ENCODE results near the gene ADAMTSL3.
A peak's percentile ranks its signal among the peaks of the same experiment; 100 is the strongest.

The ADAMTSL3 gene

GRCh38 chr15:83816124-83816883 lies 162.4 kb downstream of the ADAMTSL3 start:
- no peak for DNase-seq (ENCODE audit: low read depth in 2 of 2)

GRCh38 chr15:83818591-83818990 lies 164.7 kb downstream of the ADAMTSL3 start:
- no peak for DNase-seq (ENCODE audit: low read depth in 2 of 2)

- no peak for DNase-seq (ENCODE audit: low read depth in 2 of 2)
Observed at GRCh38 chr15:83830381-83830780, 176.5 kb downstream of the ADAMTSL3 start.

- DNase-seq (ENCODE audit: low read depth in 2 of 2), result no peak
Observed at GRCh38 chr15:83833569-83833968, 179.6 kb downstream of the ADAMTSL3 start.

- DNase-seq (ENCODE audit: low read depth in 2 of 2), result no peak
Observed at GRCh38 chr15:83835479-83835878, 181.6 kb downstream of the ADAMTSL3 start.

- DNase-seq (ENCODE audit: low read depth in 2 of 2), result no peak
Observed at GRCh38 chr15:83837945-83838571, 184.1 kb downstream of the ADAMTSL3 start.

GRCh38 chr15:83838763-83839162 lies 184.8 kb downstream of the ADAMTSL3 start:
- DNase-seq (ENCODE audit: low read depth in 2 of 2), result no peak

GRCh38 chr15:83842281-83842680 lies 188.4 kb downstream of the ADAMTSL3 start:
- no peak for DNase-seq (ENCODE audit: low read depth in 2 of 2)

- DNase-seq (ENCODE audit: low read depth in 2 of 2), result peak; percentile 42 to 49
Observed at GRCh38 chr15:83843471-83843871, 189.5 kb downstream of the ADAMTSL3 start.

- peak in 1 of 2 experiments; percentile 24 for DNase-seq (ENCODE audit: low read depth in 2 of 2)
Observed at GRCh38 chr15:83844742-83845141, 190.8 kb downstream of the ADAMTSL3 start.

GRCh38 chr15:83845230-83845629 lies 191.3 kb downstream of the ADAMTSL3 start:
- DNase-seq (ENCODE audit: low read depth in 2 of 2), result peak in 1 of 2 experiments; percentile 36

- DNase-seq (ENCODE audit: low read depth in 2 of 2), result peak; percentile 14 to 24
Observed at GRCh38 chr15:83846847-83847246, 192.9 kb downstream of the ADAMTSL3 start.

- DNase-seq (ENCODE audit: low read depth in 2 of 2), result peak; percentile 60
Observed at GRCh38 chr15:83848315-83849050, 194.6 kb downstream of the ADAMTSL3 start.

GRCh38 chr15:83850015-83850414 lies 196.1 kb downstream of the ADAMTSL3 start:
- DNase-seq (ENCODE audit: low read depth in 2 of 2), result no peak

GRCh38 chr15:83850501-83851245 lies 196.8 kb downstream of the ADAMTSL3 start:
- DNase-seq (ENCODE audit: low read depth in 2 of 2), result no peak

GRCh38 chr15:83853232-83853631 lies 199.3 kb downstream of the ADAMTSL3 start:
- DNase-seq (ENCODE audit: low read depth in 2 of 2), result no peak

GRCh38 chr15:83854321-83854720 lies 200.4 kb downstream of the ADAMTSL3 start:
- no peak for DNase-seq (ENCODE audit: low read depth in 2 of 2)

- DNase-seq (ENCODE audit: low read depth in 2 of 2), result no peak
Observed at GRCh38 chr15:83854950-83855707, 201.2 kb downstream of the ADAMTSL3 start.

GRCh38 chr15:83855956-83856355 lies 202.0 kb downstream of the ADAMTSL3 start:
- DNase-seq (ENCODE audit: low read depth in 2 of 2), result no peak

GRCh38 chr15:83858820-83859505 lies 205.0 kb downstream of the ADAMTSL3 start:
- DNase-seq (ENCODE audit: low read depth in 2 of 2), result no peak

- DNase-seq (ENCODE audit: low read depth in 2 of 2), result no peak
Observed at GRCh38 chr15:83866692-83867091, 212.8 kb downstream of the ADAMTSL3 start.
